GM12891 (cell line): ENCODE measurements around the gene ZNF83.

ENCODE experiments used
- PAX5 ChIP-seq: IDR thresholded peaks from 2 replicates; pipeline ENCODE4 v1.6.1; 2011; ENCODE audit warnings: low read length, moderate library complexity, mild to moderate bottlenecking; ENCODE audit not compliant: insufficient read depth, severe bottlenecking
- POLR2A ChIP-seq: IDR thresholded peaks from 2 replicates; pipeline ENCODE4 v1.6.1; 2011; ENCODE audit warnings: low read depth, low read length, control low read depth
- POLR2AphosphoS5 ChIP-seq: IDR thresholded peaks from 2 replicates; pipeline ENCODE4 v1.6.1; 2011; ENCODE audit warnings: low read depth, low read length, control low read depth
- POU2F2 ChIP-seq: IDR thresholded peaks from 2 replicates; pipeline ENCODE4 v1.6.1; 2011; ENCODE audit warnings: low read depth, mild to moderate bottlenecking, control low read depth, low read length, moderate library complexity
- SPI1 ChIP-seq: IDR thresholded peaks from 2 replicates; pipeline ENCODE4 v1.6.1; 2011; ENCODE audit warnings: low read depth, low read length, control low read depth
- TAF1 ChIP-seq: IDR thresholded peaks from 2 replicates; pipeline ENCODE4 v1.6.1; 2011; ENCODE audit warnings: low read depth, low read length, control low read depth

GRCh38 chr19:52613299-52613906 lies 24.8 kb downstream of the ZNF83 start:
- no peak for TF ChIP-seq POLR2A
- no peak for TF ChIP-seq TAF1
- TF ChIP-seq POLR2AphosphoS5 = no peak
- TF ChIP-seq SPI1 = no peak
- no peak for TF ChIP-seq PAX5
- no peak for TF ChIP-seq POU2F2
